SK-N-SH (cell line): ENCODE data around the gene STEAP3. TPM values are rescaled to one million over a fixed set of nuclear protein-coding genes. Genes with fewer than 3 reads are reported as not detected.

Experiments
- CTCF ChIA-PET: fragments of 300-600, 350-600 bp; formaldehyde crosslinking; extraction: SDS; loops from one replicate; lab custom pipeline; 2021; lab: Yijun Ruan, JAX
- POLR2A ChIA-PET: fragments of 350-600 bp; sonication (Branson Sonifier 250); formaldehyde crosslinking; extraction: SDS; loops from one replicate; lab custom pipeline; 2020; ENCODE audit warnings: antibody characterized with exemption, inconsistent platforms; lab: Yijun Ruan, JAX
- DNase-seq: peaks from one replicate; pipeline ENCODE4 v3.0.0; 2012
- H2AFZ ChIP-seq: fragments of 200-600 bp; sonication (generic); 2 replicates; pipeline ENCODE4 v1.8.1; 2016; ENCODE audit warnings: antibody characterized with exemption, mild to moderate bottlenecking, low read depth
- H3F3A ChIP-seq: fragments of 200-600 bp; sonication (generic); replicated peaks from 2 replicates; pipeline ENCODE3; 2016; ENCODE audit warnings: antibody characterized with exemption, mild to moderate bottlenecking; ENCODE audit not compliant: insufficient read depth
- H3K27ac ChIP-seq, 2 experiments: fragments of 200-500 bp in 1 of 2; fragments of 200-600 bp in 1 of 2; sonication (Bioruptor generic) in 1 of 2; sonication (generic), shearing (Covaris generic) in 1 of 2; 2 replicates each; pipeline versions ENCODE4 v1.5.1 to v1.6.1; 2014 to 2016; ENCODE audit warnings: low read depth in 2 of 2, inconsistent platforms in 1 of 2, low read length in 1 of 2, mild to moderate bottlenecking in 1 of 2, mixed read lengths in 1 of 2
- H3K27me3 ChIP-seq: fragments of 200-600 bp; sonication (generic), shearing (Covaris generic); 2 replicates; pipeline ENCODE4 v1.6.1; 2016; ENCODE audit warnings: mixed run types; ENCODE audit not compliant: insufficient read depth
- H3K36me3 ChIP-seq, 2 experiments: fragments of 200-500 bp in 1 of 2; fragments of 200-600 bp in 1 of 2; sonication (Bioruptor generic) in 1 of 2; sonication (generic) in 1 of 2; replicated peaks in 1 of 2; 2 replicates each; pipeline versions ENCODE3 to v1.5.1; 2014 to 2016; ENCODE audit warnings: low read length in 1 of 2, mild to moderate bottlenecking in 1 of 2; ENCODE audit not compliant: insufficient read depth in 2 of 2, control insufficient read depth in 1 of 2
- H3K4me1 ChIP-seq, 2 experiments: fragments of 200-500 bp in 1 of 2; fragments of 200-600 bp in 1 of 2; sonication (Bioruptor generic) in 1 of 2; sonication (generic), shearing (Covaris generic) in 1 of 2; 2 replicates each; pipeline versions ENCODE4 v1.5.1 to v1.6.1; 2014 to 2016; ENCODE audit warnings: low read depth in 1 of 2, low read length in 1 of 2, mixed run types in 1 of 2; ENCODE audit not compliant: insufficient read depth in 2 of 2, control insufficient read depth in 1 of 2
- H3K4me2 ChIP-seq: fragments of 200-600 bp; sonication (generic), shearing (Covaris generic); 2 replicates; pipeline ENCODE4 v1.6.1; 2017; ENCODE audit warnings: mixed run types
- H3K4me3 ChIP-seq, 2 experiments: fragments of 200-500 bp in 1 of 2; fragments of 200-600 bp in 1 of 2; sonication (Bioruptor generic) in 1 of 2; sonication (generic), shearing (Covaris generic) in 1 of 2; 2 replicates each; pipeline versions ENCODE4 v1.5.1 to v1.8.1; 2014 to 2016; ENCODE audit warnings: low read depth in 2 of 2, inconsistent platforms in 1 of 2, low read length in 1 of 2, mild to moderate bottlenecking in 1 of 2, mixed read lengths in 1 of 2, moderate library complexity in 1 of 2
- H3K79me2 ChIP-seq: fragments of 200-600 bp; sonication (generic); 2 replicates; pipeline ENCODE4 v1.8.1; 2017; ENCODE audit warnings: mild to moderate bottlenecking; ENCODE audit not compliant: insufficient read depth
- H3K9ac ChIP-seq: fragments of 200-600 bp; sonication (generic); 2 replicates; pipeline ENCODE4 v1.6.1; 2017; ENCODE audit warnings: mixed run types
- H3K9me2 ChIP-seq: fragments of 200-600 bp; sonication (generic); 2 replicates; pipeline ENCODE4 v1.6.1; 2017; ENCODE audit warnings: mixed run types
- H3K9me3 ChIP-seq: fragments of 200-600 bp; sonication (generic); 2 replicates; pipeline ENCODE4 v1.6.1; 2017; ENCODE audit warnings: mixed run types, mild to moderate bottlenecking, moderate library complexity
- H4K20me1 ChIP-seq: fragments of 200-600 bp; sonication (generic); 2 replicates; pipeline ENCODE4 v1.6.1; 2017; ENCODE audit warnings: mild to moderate bottlenecking, mixed run types; ENCODE audit not compliant: insufficient read depth
- CHD2 ChIP-seq: fragments of 150-350 bp; IDR thresholded peaks from 2 replicates; pipeline ENCODE4 v1.6.1; 2018; ENCODE audit warnings: low read length; ENCODE audit not compliant: partially characterized antibody
- ELF1 ChIP-seq: IDR thresholded peaks from 2 replicates; pipeline ENCODE4 v1.4.0; 2012
- EP300 ChIP-seq, 2 experiments: IDR thresholded peaks; 2 replicates each; pipeline versions ENCODE4 v1.4.0 to v1.6.1; 2012; ENCODE audit warnings: borderline replicate concordance in 1 of 2, low read depth in 1 of 2, low read length in 1 of 2
- FOSL2 ChIP-seq: IDR thresholded peaks from 2 replicates; pipeline ENCODE4 v1.4.0; 2012; ENCODE audit warnings: low read depth, mild to moderate bottlenecking, moderate library complexity, borderline replicate concordance
- FOXJ3 ChIP-seq: sonication (generic); formaldehyde crosslinking; IDR thresholded peaks from 2 replicates; pipeline ENCODE4 v1.5.1; 2020; ENCODE audit warnings: mild to moderate bottlenecking, missing genetic modification reagents
- FOXM1 ChIP-seq: IDR thresholded peaks from 2 replicates; pipeline ENCODE4 v1.4.0; 2012; ENCODE audit warnings: low read depth, mild to moderate bottlenecking
- GABPA ChIP-seq: IDR thresholded peaks from 2 replicates; pipeline ENCODE4 v1.4.0; 2012; ENCODE audit warnings: low read depth, mild to moderate bottlenecking
- GATA2 ChIP-seq: sonication (generic); formaldehyde crosslinking; IDR thresholded peaks from 2 replicates; pipeline ENCODE4 v1.5.0; 2020; ENCODE audit warnings: mild to moderate bottlenecking, missing genetic modification reagents
- JUND ChIP-seq: IDR thresholded peaks from 2 replicates; pipeline ENCODE4 v1.4.0; 2012
- MEF2A ChIP-seq: IDR thresholded peaks from 2 replicates; pipeline ENCODE4 v1.4.0; 2012; ENCODE audit warnings: low read depth, borderline replicate concordance
- NRF1 ChIP-seq: IDR thresholded peaks from 2 replicates; pipeline ENCODE4 v1.6.1; 2012; ENCODE audit warnings: low read depth, mild to moderate bottlenecking, low read length
- RCOR1 ChIP-seq: fragments of 150-350 bp; IDR thresholded peaks from 2 replicates; pipeline ENCODE4 v1.6.1; 2017; ENCODE audit warnings: antibody characterized with exemption, low read length
- RFX5 ChIP-seq: IDR thresholded peaks from 2 replicates; pipeline ENCODE4 v1.6.1; 2012; ENCODE audit warnings: mild to moderate bottlenecking, improper control_type of control experiment, low read length
- RXRA ChIP-seq: IDR thresholded peaks from 2 replicates; pipeline ENCODE4 v1.4.0; 2012; ENCODE audit warnings: low read depth, mild to moderate bottlenecking, borderline replicate concordance
- TAF1 ChIP-seq: IDR thresholded peaks from 2 replicates; pipeline ENCODE4 v1.6.1; 2012; ENCODE audit warnings: low read depth, mild to moderate bottlenecking, low read length, moderate library complexity, borderline replicate concordance
- TEAD4 ChIP-seq: IDR thresholded peaks from 2 replicates; pipeline ENCODE4 v1.4.0; 2012; ENCODE audit warnings: mild to moderate bottlenecking, borderline replicate concordance; ENCODE audit not compliant: insufficient read depth
- YY1 ChIP-seq: IDR thresholded peaks from 2 replicates; pipeline ENCODE4 v1.4.0; 2012; ENCODE audit warnings: low read depth, mild to moderate bottlenecking
- WGBS: methylation state at CpG from one replicate; pipeline ENCODE4 v1.1.6; 2017; ENCODE audit warnings: low lambda C conversion rate; 5-methylcytosine and 5-hydroxymethylcytosine counted together
- polyA plus RNA-seq, 3 experiments: library from polyadenylated mRNA; depleted of rRNA; stranded (reverse); fragments of >200 nt; gene quantifications; 2 replicates each; pipeline ENCODE4 v1.2.3, GENCODE V29; 2012
- TF ChIP-seq, protein P1 (sequence below): fragments of 200-600 bp; sonication (generic); IDR thresholded peaks from 2 replicates; pipeline ENCODE4 v1.6.1; 2017; ENCODE audit warnings: antibody characterized with exemption, mild to moderate bottlenecking, moderate library complexity
- TF ChIP-seq, protein P2 (sequence below): IDR thresholded peaks from 2 replicates; pipeline ENCODE4 v1.4.0; 2012; ENCODE audit warnings: low read depth
- TF ChIP-seq, protein P3 (sequence below): IDR thresholded peaks from 2 replicates; pipeline ENCODE4 v1.4.0; 2012; ENCODE audit warnings: low read depth, borderline replicate concordance
- TF ChIP-seq, protein P4 (sequence below): IDR thresholded peaks from 2 replicates; pipeline ENCODE4; 2012

Gene STEAP3
- polyA plus RNA-seq, 1 of the 3 experiments (the other 2 are of a cell fraction) = 30.6 TPM

DNA sequence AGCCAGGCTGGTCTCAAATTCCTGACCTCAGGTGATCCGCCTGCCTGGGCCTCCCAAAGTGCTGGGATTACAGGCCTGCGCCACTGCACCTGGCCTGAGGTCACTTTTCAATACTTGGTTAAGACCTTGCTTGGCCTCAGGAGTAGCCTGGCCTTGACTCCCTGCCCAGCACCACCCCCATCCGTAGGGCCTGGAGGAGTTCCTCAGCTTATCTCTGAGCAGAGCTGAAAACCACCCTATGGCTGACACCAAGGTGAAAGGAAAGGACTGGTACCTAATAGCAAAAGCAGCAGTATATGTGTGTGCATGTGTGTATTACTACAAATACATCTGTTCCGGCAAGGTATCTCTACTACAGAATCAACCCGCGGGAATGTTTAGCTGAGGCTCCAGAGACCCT, 56.0 kb downstream of the STEAP3 start:
- no peak overlapping the region for H3K9ac ChIP-seq
- H3K4me3 ChIP-seq = no peak overlapping the region
- TF ChIP-seq EP300 (IDR thresholded peaks at IDR 0.05; ENCODE audit: borderline replicate concordance in 1 of 2, low read depth in 1 of 2, low read length in 1 of 2) = no peak
- TF ChIP-seq FOSL2 = no peak
- TF ChIP-seq, protein P1, sequence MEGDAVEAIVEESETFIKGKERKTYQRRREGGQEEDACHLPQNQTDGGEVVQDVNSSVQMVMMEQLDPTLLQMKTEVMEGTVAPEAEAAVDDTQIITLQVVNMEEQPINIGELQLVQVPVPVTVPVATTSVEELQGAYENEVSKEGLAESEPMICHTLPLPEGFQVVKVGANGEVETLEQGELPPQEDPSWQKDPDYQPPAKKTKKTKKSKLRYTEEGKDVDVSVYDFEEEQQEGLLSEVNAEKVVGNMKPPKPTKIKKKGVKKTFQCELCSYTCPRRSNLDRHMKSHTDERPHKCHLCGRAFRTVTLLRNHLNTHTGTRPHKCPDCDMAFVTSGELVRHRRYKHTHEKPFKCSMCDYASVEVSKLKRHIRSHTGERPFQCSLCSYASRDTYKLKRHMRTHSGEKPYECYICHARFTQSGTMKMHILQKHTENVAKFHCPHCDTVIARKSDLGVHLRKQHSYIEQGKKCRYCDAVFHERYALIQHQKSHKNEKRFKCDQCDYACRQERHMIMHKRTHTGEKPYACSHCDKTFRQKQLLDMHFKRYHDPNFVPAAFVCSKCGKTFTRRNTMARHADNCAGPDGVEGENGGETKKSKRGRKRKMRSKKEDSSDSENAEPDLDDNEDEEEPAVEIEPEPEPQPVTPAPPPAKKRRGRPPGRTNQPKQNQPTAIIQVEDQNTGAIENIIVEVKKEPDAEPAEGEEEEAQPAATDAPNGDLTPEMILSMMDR = no peak
- TF ChIP-seq TEAD4 = no peak
- no peak for TF ChIP-seq FOXM1
- no peak for TF ChIP-seq CHD2
- TF ChIP-seq GATA2 (CRISPR knock-in tag) = no peak
- no peak for TF ChIP-seq ELF1
- TF ChIP-seq, all 33 proteins: peak for 0
- Histone ChIP-seq H3K36me3 (no peaks in the 10 kb centered on the region), H3K27me3 (no peaks in the 10 kb centered on the region), H3K27ac (no peak overlapping the region), H4K20me1 (no peaks in the 10 kb centered on the region), H3K4me1 (no peaks in the 10 kb centered on the region), H2AFZ (no peak overlapping the region), H3K4me2 (no peak overlapping the region), H3K9me2 (no peaks in the 10 kb centered on the region), H3K79me2 (no peaks in the 10 kb centered on the region), H3K9me3 (no peaks in the 10 kb centered on the region), H3F3A (no peaks in the 10 kb centered on the region)
- CTCF ChIA-PET = interaction anchor here (0.8 kb wide), 1 partner anchor 11 kb away, joined by 4 read pairs; no protein-coding TSS in a partner anchor
- DNase-seq = no peak
- WGBS = 100% methylated on average over 4 of the region's 6 CpGs
- POLR2A ChIA-PET = no interaction called here

- 60% methylated on average over 4 of the region's 4 CpGs for WGBS
- CTCF ChIA-PET = interaction anchor here (0.9 to 1.3 kb wide), 3 partner anchors 10 to 16 kb away, joined by 3 to 4 read pairs (median 3); no protein-coding TSS in a partner anchor
These were observed 57.0 kb downstream of the STEAP3 start for GRCh38 chr2:119280680-119281079.

More at GRCh38 chr2:119280680-119281079, 57.0 kb downstream of the STEAP3 start:
- DNase-seq = no peak
- Histone ChIP-seq H3K36me3 (no peaks in the 10 kb centered on the region), H3K79me2 (no peaks in the 10 kb centered on the region), H3K9me2 (no peaks in the 10 kb centered on the region), H3K4me3 (no peak overlapping the region), H3K27ac (no peak overlapping the region), H3K9me3 (no peaks in the 10 kb centered on the region), H3K4me1 (no peaks in the 10 kb centered on the region), H3K9ac (no peak overlapping the region), H3F3A (no peaks in the 10 kb centered on the region), H3K27me3 (no peaks in the 10 kb centered on the region), H4K20me1 (no peaks in the 10 kb centered on the region), H3K4me2 (no peak overlapping the region), H2AFZ (no peak overlapping the region)
- TF ChIP-seq FOXJ3 (CRISPR knock-in tag) (no peak), GATA2 (CRISPR knock-in tag) (no peak), MEF2A (no peak), RXRA (no peak), RFX5 (no peak), TEAD4 (no peak), TAF1 (no peak), YY1 (no peak), FOSL2 (no peak), RCOR1 (no peak), NRF1 (no peak), JUND (no peak), GABPA (no peak)
- TF ChIP-seq, protein P2, sequence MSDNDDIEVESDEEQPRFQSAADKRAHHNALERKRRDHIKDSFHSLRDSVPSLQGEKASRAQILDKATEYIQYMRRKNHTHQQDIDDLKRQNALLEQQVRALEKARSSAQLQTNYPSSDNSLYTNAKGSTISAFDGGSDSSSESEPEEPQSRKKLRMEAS = no peak
- TF ChIP-seq, protein P3, sequence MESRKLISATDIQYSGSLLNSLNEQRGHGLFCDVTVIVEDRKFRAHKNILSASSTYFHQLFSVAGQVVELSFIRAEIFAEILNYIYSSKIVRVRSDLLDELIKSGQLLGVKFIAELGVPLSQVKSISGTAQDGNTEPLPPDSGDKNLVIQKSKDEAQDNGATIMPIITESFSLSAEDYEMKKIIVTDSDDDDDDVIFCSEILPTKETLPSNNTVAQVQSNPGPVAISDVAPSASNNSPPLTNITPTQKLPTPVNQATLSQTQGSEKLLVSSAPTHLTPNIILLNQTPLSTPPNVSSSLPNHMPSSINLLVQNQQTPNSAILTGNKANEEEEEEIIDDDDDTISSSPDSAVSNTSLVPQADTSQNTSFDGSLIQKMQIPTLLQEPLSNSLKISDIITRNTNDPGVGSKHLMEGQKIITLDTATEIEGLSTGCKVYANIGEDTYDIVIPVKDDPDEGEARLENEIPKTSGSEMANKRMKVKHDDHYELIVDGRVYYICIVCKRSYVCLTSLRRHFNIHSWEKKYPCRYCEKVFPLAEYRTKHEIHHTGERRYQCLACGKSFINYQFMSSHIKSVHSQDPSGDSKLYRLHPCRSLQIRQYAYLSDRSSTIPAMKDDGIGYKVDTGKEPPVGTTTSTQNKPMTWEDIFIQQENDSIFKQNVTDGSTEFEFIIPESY = no peak
- TF ChIP-seq, protein P4, sequence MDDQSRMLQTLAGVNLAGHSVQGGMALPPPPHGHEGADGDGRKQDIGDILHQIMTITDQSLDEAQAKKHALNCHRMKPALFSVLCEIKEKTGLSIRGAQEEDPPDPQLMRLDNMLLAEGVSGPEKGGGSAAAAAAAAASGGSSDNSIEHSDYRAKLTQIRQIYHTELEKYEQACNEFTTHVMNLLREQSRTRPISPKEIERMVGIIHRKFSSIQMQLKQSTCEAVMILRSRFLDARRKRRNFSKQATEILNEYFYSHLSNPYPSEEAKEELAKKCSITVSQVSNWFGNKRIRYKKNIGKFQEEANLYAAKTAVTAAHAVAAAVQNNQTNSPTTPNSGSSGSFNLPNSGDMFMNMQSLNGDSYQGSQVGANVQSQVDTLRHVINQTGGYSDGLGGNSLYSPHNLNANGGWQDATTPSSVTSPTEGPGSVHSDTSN = no peak
- POLR2A ChIA-PET = no interaction called here
